HG03103 (cell line): ENCODE measurements around the gene GZMM.

Experiments used
- ATAC-seq: cut with Tn5 transposase; IDR thresholded peaks from one replicate; pipeline ENCODE4 v1.9.1; 2021; ENCODE audit warnings: low read depth; ENCODE audit not compliant: unreplicated experiment

Gene GZMM

DNA sequence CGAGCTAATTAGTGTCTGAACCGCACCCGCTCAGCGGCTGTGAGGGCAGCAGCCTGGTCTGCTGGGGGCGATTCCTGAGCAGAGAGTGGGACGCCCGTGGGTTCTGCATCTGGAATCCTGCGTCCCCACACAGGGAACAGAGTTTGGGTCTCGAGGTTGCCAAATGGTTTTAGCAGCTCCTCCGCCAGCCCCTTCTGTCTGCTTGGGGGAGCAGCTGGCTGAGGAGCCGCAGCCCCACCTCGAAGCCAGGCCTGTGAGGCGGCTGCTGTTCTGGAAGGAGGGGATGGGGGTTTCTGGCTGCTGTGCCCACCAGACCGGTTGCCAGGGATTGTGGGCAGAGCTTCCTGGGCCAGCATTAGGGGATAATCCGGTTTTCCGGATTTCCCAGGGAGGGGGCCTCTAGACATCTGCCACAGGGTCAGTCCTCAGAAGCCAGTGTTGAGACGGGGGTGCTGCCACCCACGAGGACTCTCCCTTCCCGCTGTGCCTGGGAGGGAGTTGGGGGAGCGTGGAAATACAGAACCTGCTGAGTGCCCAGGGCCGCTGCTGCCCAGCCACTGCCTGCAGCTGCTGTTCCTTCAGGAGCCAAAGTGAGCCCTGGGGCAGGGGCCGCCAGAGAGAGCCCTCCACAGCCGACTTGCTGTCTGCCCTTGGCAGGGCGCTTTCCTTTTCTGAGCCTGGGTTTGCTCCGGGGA lies 10.3 kb upstream of the GZMM start:
- no peak for ATAC-seq

DNA sequence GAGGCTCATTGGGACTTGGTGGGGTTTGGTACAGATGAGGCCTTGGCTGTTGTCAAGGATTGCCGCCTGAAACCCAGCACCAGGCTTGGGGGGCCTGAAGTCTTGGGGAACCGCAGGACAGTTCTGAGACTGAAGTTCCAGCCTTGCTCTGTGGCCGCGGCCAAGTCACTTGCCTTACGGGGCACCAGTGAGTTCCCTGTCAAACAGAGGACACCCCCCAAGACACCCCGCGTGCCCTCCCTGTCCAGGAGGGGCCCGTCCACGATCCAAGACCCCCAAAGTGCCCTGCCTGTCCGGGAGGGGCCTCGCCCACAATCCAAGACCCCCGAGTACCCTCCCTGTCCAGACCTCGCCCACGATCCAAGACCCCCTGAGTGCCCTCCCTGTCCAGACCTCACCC lies 9.8 kb upstream of the GZMM start:
- ATAC-seq = no peak

DNA sequence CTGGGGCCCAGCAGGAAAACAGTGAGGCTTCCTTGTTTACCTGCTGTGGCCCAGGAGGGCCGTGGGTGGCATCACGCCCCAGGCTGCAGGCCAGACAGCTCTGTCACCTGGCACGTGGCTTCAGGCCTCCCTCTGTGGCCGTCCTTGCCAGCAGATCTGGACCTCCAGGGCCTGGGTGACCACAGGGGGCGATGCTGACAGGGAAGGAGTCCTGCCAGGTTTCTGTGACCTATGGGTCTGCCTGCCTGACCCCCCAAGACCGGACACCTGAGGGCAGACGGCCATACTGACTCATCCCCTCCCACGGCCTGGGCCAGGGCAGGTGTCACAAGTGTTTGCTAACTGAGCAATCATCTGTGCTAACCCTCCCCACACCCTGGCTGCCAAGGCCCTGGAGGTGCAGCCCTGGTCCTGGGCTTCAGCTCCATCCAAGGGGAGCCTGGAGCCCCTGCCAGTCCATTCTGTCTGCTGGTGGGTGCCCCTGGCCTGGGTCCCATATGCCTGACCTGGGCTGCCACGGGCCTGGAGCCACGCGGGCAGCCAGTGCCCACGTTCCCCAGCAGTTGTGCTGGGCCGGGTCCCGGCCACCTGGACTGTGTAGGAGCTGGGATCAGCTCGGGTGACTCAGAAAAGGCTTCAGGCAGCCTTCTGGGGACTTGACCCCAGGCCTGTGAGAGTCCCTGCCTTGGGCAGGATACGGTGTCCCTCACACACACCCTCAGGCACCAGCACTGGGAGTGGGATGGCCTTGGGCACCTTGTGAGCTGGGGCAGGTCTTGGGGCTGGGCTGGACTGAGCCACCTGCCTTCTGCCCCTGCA lies 8.6 kb upstream of the GZMM start:
- ATAC-seq = no peak

DNA sequence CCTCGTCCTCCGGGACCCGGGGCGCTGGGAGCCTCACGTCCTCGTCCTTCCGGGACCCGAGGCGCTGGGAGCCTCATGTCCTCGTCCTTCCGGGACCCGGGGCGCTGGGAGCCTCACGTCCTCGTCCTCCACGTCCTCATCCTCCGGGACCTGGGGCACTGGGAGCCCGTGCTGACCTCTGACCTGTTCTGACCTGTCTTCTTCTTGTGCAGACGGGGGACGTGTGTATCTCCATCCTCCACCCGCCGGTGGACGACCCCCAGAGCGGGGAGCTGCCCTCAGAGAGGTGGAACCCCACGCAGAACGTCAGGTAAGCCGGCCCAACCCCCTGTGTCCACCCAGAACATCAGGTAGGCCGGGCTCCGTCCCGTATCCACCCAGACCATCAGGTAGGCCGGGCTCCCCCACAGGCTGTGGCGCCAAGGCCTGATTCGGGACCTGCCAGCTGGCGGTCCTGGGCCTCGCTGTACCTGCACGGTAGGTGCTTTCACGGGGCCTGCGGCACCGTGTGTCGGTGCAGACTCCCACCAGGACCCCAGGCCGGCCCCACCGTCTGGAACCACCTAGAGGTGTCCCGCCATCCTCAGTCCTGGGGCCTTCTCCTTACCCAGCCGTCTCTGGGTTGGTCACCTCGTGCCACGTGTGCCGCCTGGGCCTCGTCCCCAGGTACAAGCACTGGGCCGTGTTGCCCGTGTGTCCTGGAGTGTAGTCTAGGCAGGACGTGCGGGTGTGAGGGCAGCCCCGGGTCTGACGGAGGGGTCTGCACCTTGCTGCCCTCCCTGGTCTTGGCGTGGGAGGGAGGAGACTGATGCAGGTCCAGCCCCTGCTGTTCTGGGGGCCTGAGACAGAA lies 7.6 kb upstream of the GZMM start:
- no peak for ATAC-seq

DNA sequence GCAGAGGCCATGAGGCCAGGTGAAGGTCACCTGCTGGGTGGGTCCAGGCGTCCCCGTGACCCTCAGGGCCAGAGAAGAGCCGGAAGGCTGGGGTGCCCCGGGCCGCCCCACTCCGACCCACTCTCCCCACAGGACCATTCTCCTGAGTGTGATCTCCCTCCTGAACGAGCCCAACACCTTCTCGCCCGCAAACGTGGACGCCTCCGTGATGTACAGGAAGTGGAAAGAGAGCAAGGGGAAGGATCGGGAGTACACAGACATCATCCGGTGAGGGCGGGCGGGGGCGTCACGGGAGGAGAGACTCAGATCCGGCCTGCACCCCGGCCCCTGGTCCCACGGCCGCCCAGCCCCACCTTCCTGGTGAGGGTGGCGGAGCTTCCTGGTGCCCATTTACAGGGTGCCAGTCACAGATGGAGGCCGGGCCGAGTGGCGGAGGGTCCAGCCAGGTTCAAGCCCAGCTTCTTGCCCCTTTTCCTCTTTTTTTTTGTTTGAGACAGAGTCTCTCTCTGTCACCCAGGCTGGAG lies 6.9 kb upstream of the GZMM start:
- no peak for ATAC-seq

DNA sequence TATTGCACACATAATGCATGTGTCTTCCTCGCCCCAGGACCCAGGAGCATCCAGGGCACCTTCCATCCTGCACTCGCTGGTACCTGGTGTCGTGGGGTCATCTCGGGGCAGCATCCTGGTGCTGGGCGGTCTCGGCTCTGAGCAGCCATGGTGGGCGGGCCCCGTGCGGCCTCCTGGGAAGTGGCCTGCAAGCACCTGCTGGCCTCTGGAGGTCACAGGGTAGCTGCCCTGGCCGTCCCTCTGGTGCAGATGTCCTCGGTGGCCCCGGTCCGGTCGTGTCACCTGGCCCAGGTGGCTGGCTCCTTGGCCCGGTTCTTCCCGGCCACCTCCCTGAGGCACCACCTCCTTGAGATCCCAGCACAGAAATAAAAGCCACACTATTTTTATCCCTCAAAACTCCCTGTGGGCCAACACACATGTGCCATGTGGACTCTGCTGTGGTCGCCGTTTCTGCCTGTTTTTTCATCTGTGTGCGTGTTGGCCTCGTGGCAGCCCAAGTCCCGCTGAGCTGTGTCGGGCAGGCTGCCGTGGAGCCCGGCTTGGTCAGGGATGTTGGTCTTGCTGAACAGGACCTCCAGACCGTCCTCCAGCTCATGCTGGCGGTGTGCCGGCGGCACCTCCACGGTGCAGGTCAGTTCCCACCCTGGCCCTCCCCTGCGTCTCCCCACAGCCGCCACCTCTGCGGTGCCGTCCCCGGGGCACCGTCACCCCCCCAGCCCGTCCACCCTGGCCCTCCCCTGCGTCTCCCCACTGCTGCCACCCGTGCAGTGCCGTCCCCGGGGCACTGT lies 5.0 kb upstream of the GZMM start:
- no peak for ATAC-seq

DNA sequence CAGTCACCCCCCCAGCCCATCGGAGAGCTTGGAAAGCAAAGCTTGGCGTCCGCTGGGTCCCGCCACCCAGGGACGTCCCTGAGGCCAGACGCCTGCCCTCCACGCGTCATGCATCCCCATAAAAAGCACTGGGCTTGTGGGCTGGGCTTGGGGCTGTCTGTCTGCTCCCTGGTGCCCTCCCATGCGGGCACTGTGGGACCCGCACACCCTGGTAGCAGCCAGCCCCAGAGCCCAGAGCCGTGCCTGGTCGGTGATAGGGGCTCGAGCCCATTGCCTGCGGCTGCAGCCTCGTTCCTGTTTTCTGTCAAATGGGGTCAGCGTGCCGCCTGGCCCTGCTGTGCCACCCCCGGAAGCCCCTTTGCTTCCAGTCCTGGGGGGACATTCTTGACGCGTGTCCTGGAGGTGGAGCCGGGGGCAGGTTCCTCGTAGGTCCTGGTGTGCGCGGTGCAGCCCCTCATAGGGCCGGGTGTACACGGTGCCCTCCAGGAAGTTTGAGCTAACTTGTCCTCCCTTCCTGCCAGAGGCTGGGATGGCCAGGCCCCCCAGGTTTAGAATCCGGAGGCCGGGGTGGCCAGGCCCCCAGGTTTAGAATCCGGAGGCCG lies 4.3 kb upstream of the GZMM start:
- no peak for ATAC-seq

DNA sequence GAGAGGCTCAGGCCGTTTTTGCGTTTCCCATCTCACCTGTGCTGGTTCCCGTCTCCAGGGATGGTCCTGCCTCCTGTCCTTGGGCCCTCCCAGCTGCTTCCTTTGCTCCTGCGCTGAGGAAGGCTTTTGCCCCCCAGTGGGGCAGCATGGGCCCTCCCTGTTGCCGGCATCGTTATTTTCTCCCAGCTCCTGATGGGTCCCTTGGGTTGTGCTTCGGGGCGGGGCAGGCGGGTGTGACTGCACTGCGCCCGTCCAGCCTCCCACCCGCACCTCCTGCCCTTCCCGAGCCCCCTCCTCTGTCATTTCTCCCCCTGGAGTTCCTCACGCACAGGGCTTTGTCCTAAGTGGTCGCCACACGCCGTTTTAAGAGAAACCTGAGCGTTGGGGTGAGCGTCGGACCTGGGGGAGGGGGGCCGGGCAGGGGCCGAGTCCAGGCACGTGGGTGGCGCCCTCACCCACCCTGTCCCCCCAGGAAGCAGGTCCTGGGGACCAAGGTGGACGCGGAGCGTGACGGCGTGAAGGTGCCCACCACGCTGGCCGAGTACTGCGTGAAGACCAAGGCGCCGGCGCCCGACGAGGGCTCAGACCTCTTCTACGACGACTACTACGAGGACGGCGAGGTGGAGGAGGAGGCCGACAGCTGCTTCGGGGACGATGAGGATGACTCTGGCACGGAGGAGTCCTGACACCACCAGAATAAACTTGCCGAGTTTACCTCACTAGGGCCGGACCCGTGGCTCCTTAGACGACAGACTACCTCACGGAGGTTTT lies 2.8 kb upstream of the GZMM start:
- no peak for ATAC-seq

DNA sequence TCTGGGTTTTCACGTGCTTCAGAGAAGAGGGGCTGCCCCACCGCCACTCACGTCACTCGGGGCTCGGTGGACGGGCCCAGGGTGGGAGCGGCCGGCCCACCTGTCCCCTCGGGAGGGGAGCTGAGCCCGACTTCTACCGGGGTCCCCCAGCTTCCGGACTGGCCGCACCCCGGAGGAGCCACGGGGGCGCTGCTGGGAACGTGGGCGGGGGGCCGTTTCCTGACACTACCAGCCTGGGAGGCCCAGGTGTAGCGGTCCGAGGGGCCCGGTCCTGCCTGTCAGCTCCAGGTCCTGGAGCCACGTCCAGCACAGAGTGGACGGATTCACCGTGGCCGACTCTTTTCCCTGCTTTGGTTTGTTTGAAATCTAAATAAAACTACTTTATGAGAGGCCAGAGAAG lies 2.2 kb upstream of the GZMM start:
- ATAC-seq = no peak

DNA sequence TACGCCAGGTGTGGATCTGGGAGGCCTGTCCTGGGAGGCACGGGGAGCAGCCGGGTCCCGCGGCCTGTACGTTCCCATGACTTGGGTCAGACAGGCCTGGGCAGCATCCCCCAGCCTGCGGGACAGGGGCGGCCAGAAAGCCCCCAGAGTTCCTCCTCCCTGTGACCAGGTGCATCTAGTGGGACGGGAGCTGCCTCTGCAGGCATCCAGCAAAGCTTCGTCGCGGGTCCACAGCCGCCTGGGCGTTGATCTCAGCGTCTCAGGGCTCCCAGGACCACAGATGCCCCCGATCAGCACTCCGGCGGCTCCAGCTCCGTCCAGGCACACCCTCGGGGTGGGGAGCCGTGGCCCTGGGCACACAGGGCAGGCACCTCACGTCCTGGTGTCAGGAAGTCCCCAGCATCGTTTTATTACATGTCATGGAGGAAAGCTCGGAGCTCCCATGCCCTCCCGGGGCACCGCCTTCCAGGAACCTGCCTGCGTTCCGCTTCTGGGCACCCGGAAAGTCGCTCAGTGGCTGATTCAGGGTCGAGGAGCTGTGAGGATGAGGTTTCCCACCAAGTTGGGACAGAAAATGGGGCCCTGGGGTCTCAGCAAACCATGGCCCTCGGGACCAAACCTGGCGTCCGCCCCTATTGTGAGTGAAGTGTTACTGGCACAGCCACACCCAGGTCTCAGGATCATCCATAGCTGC lies 1.5 kb upstream of the GZMM start:
- ATAC-seq = no peak

DNA sequence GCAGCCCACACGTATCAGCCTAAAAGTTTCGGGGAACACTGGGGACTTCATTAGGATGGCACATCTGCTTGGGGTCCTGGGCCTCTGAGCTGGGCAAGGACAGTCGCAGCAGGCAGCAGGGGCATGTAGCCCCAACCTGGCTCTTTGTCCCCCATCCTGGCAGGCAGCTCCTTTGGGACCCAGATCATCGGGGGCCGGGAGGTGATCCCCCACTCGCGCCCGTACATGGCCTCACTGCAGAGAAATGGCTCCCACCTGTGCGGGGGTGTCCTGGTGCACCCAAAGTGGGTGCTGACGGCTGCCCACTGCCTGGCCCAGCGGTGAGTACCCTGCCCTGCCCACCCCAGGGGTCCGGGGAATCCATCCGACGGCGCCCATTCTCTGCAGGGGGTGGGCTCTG lies 3.3 kb downstream of the GZMM start:
- ATAC-seq = no peak

DNA sequence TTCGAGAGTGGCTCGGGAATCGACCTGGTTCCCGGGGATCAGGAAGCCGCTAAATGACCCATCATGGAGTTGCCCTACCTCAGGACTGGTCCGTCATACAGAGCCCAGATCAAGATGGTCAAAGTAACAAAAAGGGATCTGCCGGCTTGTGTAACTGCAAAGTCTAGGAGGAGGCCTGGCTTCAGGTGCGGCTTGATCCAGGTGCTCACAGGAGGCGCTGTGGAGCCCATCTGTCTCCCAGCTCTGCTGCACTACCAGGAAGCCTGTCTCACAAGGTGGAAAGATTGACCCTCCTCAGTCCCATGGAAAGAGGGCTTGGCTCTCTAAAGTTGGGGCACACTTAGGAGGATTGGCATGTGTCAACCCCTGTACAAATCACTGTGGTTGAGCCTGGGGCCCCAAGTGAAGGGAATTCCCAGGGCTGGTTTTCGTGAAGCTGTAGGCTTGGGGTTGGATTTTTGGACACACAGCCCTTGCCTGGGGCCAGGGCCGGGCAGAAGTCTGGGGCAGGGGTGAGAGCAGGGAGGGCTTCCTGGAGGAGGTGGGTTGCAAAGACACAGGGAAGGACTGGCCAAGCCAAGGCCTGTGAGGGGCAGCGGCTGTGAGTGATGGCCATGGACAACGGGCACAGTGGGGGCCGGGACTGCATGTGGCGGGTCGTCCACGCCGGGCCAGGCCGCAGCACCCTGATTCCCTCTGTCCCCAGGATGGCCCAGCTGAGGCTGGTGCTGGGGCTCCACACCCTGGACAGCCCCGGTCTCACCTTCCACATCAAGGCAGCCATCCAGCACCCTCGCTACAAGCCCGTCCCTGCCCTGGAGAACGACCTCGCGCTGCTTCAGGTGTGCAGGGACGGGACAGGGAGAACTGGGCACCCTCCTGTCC lies 4.2 kb downstream of the GZMM start:
- ATAC-seq = no peak

DNA sequence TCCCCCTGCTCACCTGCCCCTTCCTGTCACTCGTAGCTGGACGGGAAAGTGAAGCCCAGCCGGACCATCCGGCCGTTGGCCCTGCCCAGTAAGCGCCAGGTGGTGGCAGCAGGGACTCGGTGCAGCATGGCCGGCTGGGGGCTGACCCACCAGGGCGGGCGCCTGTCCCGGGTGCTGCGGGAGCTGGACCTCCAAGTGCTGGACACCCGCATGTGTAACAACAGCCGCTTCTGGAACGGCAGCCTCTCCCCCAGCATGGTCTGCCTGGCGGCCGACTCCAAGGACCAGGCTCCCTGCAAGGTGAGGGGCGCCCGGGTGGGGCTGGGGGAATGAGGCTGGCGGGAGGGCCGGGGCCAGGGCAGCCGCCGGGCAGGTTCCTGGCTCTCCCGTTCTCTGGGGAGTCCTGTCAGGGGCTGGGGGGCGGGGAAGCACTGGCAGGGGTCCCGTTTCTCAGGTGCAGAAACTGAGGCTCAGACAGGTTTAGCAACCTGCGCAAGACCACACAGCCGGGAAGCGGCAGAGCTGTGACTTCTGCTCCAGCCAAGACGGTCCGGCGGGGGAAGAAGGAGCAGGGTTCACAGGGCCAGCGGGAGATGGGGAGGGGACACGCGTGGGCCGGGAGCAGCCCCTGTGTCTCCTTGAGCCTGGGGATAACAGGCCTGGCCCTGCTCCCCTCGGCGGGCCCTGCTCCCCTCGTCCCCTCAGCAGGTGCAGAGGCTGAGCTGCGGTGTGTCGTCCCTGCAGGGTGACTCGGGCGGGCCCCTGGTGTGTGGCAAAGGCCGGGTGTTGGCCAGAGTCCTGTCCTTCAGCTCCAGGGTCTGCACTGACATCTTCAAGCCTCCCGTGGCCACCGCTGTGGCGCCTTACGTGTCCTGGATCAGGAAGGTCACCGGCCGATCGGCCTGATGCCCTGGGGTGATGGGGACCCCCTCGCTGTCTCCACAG lies 5.3 kb downstream of the GZMM start:
- no peak for ATAC-seq

DNA sequence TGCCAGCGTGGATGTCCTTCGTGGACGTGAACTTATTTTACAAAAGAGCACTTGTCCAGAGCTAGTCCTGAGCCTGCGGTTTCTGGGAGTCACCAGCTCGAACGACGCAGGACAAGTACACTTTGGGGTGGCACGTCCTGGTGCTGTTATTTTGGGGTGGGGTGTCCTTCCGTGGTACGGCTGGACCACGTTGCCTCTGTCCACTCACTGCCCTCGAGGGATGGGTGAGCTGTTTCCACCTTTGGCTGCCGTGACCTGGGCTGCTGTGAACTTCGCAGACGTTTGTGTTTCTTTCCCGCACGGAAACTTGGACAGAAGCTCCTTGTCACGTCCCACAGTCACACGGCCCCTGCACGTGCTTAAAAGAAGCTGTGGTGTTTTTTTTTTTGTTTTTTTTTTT lies 11.0 kb downstream of the GZMM start:
- ATAC-seq = no peak

DNA sequence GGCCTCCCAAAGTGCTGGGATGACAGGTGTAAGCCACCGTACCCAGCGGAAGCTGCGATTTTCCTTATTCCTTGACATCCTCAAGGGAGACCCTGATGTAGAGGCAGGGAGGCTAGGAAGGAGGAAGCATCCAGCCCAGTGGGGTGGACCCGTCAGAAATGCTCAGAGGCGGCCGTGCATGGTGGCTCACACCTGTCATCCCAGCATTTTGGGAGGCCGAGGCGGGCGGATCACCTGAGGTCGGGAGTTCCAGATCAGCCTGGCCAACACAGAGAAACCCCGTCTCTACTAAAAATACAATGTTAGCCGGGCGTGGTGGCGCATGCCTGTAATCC lies 11.6 kb downstream of the GZMM start:
- no peak for ATAC-seq

DNA sequence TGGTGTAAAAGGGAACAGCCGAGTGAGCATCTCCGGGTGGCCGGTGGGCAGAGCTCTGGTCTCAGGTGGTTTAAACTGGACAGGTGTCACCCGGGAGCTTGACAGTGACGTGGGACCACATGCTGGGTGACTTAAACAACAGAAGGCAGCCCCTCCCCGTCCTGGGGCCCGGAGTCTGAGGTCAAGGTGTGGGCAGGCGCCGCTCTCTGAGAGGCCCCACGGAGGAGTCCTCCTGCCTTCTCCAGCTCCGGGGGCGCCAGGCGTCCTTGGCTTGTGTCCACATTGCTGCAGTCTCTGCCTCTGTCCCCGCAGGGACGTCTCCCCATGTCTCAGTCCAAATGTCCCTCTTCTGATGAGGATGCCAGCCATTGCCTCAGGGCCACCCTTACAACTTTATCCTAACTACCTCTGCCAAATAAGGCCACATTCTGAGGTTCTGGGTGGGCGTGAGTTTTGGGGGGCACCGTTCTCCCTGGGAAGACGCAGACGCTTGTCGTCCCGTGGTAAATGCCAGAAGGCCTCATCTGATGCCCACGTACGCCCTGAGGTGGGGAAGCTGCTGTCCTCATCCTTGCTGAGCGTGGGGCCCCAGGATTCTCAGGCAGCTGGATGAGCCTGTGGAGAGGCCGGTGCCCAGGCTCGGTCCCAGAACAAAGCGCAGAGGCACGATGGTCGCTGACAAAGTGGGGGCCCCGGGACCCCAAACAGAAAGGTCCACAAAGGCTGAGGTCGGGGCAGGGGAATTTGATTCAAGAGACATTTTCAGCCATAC lies 12.9 kb downstream of the GZMM start:
- no peak for ATAC-seq
